Fibroblast of skin of right quadriceps (primary cell): ENCODE results near the gene MCU.

ENCODE experiments used
- DNase-seq: peaks from one replicate; pipeline ENCODE4 v3.0.0-alpha.2; 2013

MCU gene

DNA sequence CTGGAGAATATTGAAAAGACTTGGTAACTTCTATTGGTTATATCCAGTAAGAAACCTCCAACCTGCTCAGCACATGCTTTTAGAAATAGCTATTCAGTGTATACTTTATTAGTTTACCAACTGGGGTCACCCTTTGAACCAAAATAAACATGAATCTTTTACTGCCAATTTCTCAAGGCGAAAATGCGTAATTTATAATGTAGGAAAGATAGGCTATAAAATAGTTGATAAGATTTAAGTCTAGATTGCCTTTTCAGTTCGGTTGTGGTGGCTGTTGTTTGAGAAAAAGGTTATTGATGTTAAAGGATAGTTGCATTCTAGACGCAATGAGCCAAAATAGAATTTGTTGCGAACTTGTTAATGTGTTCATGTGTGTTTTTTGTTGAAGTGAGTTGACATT, 119.0 kb downstream of the MCU start:
- DNase-seq = no peak

DNA sequence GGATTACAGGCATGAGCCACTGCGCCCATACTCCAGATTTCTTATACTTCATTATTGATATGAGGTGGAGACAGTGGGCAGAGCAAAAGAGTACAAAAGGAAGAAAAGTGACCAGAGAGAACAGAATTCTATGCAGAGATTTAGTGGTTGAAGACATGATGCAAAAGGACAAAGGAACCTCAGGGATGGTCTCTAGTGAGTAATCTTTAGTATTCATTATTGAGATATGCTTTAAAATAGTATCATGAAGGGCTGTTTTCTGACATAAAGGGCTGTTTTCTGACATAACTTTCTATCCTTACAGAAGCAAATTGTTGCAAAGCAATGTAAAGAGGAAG, 120.4 kb downstream of the MCU start:
- DNase-seq = no peak

DNA sequence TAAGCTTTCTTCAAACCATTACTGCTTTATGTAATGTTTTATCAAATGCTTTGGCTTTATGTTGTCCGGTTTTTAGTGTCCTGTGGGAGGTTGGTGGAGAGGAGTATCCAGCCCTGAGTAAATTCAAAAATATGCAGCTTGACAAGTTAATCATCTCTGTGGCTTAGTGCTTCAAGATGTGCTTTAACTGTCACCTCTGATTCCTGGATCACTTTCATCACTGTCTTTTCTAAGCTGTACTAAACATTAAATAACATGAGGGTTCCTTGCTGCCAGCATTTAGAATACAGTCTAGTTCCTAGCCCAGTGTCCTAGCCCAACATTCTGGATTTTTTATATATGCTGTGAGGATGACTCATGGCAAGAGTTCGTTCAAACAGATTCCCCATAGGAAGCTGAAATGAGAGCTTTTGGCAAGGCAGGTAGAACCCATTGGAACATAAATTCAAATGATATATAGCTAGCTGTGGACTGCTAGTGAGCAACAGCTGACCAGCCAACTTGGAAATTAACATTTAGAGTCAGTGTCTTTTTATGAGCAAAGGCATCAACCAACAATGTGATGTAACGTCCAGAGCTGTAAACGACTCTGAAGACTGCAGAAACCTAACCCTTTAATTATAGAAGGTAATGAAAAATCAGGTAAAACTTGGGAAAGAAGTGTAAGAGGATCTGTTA, 120.9 kb downstream of the MCU start:
- peak; percentile 96 for DNase-seq

DNA sequence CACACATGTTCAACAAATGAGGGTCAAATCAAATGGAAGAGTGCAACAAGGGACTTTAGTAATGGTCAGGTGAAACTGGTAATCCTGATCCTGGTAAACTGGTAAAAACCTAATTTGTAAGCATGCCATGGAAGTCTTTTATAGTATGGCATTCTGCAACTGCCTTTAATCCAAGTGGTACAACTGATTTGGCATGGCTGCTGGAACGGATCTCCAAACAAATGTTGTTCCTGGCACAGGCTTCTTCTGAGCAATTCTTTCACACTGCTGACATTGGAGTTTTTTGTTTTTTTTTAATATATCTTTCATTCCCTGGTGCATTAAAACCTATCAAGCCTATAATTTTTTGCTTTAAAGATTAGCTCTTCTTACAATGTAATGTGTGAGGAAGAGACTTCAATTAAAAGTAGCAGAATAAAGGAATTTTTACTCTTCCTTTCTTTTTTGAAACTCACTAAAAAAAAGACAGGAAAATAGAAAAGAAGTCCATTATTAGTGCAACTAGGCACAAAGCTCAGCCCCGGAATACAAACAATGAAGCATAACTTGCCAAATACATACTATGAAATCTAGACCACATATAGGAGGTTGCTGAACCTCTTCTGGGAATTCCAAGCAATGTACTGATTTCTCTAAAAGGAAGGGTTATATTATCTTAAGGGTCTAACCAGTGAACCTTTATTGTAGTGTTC, 122.3 kb downstream of the MCU start:
- DNase-seq = no peak

DNA sequence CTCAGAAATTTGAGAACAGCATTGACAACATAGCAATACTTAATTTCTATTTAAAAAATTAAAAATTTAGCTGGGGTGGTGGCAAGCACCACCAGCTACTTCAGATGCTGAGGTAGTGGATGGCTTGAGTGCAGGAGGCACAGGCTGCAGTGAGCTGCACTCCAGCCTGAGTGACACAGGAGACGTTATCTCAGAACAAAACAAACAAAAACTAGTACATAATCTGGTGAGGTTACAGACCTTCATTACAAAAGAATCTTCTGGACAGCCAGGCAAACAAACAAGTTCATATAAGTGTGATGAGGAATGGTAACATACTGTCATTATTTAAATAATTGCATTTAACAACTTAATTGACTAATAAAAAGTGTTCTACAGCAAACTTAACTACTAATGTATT, 124.6 kb downstream of the MCU start:
- DNase-seq = no peak

DNA sequence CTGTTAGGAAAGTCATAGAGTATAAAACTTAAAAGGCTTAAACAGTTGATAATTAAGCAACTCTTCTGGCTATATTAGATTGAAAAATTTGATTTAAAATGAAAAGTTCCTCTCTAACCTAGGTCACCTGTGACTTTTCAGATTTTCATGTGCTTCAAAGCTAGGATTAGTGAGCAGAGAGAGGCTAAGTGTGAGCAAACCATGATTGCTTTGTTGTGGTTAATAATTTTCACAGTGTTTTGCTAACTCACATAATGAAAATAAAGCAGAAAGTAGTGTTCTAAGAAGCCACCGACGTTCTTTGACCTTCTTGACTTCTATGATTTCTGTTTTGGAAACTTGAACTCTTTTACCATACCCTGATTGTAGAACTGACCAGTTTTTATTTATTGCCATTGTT, 126.1 kb downstream of the MCU start:
- no peak for DNase-seq

DNA sequence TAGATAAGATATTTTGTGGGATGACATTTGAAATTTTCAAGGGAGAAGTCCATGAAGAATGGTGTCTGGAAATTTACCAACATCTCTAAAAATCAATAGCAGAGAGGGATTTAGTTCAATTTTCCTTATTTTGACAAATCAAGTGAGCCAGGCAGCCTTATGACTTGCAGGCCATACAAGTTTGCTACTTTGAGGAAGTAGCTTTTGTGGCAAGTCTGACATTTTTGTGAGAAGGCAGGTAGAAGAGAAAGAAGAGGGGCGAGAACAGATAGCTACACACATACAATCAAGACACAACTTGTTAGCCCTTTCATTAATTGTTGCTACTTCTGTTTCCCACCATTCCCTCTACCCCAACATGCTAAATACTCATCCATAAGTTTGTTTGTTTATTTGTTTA, 127.1 kb downstream of the MCU start:
- no peak for DNase-seq

DNA sequence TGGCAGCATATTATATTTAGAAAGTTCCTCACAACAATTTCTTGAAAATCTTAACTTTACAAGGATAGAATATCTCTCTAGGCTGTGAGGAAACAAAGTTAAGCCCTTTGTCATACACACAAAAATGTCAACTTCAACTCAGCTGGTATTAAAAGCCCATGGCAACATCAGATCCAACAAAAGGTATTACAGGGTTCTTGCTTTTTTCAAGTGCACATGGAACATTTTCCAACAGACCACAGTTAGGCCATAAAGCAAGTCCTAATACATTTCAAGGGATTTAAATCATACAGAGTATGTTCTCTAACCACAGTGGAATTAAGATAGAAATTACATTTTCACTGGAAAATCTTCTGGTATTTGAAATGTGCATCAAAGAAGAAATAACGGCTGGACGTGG, 129.7 kb downstream of the MCU start:
- DNase-seq = peak; percentile 30

DNA sequence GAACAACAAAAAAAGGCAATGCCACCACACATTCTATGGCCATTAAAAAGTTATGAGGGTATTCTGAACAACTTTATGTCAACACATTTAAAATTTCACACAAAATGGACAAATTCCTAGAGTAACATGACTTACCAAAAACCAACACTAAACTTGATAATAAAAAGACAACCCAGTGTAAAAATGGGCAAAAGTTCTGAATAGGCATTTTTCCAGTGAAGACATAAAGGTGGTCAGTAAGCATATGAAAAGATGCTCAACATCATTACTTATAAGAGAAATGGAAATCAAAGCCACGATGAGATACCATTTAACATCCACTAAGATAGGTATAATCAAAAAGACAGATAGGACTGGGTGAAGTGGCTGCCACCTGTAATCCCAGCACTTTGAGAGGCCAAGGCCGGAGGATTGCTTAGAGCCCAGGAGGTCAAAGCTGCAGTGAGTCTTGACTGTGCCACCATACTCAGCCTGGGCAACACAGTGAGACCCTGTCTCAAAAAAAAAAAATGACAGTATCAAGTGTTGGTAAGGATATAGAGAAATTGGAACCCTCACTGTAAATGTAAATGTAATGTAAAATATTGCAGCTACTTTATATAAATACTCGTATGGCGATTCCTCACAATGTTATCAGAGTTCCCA, 130.5 kb downstream of the MCU start:
- no peak for DNase-seq

DNA sequence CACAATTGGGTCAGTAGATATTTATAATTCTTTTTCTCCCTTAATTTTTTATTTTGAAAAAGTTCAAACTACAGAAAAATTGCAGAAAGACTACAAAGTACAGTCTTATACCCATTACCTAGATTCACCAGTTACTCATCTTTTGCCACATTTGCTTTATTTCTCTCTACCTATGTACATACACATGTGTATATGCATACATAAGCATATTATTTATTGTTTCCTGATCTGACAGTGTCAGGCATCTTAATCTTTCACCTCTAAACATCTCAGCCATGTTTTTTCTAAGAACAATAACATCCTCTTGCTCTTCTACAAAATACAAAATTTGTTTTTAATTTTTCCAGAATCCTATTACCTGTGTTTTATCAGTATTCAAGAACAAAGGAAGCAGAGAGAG, 133.2 kb downstream of the MCU start:
- DNase-seq = no peak

DNA sequence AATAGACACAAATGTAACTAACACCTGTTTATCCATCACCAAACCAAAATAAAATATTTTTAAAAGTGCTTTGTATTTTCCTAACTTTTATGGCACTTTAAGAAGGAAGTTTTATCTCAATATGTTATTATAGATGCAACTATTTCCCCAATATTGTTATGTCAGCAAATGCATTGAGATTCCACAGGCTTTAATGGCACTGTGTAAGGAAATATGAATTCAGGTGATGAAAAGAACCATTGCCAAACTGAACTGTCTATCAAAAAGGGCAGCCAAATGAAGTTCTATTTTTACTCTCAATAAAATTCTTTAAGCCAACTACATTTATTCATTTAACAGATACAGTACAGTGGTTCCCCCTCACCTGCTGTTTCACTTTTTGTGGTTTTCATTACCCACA, 134.4 kb downstream of the MCU start:
- no peak for DNase-seq

DNA sequence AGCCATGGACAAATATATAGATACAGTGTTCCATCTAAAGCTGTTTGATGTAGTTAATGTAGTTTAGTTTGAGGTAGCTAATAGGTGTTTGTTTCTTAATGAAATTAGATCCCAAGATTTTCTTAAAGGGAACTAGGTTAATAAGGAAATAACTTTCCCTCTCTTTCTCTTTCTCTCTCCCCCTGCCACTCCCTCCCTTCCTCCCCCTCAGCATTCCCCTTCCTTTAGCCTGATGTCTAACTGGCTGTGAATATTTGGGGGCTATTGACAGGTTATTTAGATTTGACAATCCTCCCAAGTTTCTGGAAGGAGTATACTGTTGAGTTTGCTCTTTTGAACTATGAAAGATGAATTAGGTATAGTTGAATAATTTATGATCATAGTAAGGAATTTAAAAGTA, 136.4 kb downstream of the MCU start:
- DNase-seq = no peak

DNA sequence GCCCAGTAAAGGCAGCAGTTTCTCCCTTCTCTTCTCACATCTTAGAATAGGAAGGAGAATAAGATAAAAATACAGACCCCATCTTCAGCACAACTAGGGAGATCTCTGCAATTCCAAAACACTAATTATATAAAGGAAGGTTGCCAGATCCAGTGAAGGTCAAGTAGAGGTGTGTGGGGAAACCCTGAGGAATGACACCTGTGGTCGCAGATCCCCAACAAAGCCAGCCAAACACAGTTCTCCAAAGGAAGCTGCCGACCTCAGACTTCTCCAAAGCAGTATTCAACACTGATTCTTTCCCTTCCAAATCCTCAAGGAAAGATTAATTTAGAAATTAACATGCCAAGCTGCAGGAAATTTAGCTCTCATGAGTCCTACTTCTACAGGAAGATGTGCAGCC, 138.7 kb downstream of the MCU start:
- no peak for DNase-seq

DNA sequence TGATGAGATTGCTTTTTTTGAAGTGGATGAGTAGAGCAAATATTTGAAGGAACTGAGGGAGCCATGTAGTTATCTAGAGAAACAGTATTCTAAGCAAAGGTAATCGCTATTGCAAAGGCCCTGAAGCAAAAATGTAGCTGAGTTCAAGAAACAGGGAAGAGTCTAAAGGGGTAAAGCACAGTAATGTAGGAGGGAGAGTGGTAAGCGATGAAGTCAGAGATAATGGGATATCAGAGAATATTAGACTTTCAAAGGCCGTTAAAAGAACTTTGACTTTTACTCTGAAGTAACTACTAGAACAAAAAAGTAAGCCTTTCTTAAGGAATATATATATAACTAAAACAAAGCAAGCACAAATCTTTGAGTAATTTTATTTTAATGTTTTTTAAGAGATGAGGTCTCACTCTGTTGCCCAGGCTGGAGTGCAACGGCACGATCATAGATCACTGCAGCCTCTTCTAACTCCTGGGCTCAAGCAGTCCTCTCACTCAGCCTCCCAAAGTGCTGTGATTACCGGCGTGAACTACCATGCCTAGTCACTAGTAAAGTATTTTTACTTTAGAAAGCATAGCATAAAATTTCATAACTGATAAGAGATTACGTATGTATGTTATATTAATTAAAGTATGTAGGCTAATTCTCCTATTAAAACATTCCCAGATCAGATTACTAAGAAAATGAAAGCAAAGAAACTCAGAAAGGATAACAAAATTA, 139.9 kb downstream of the MCU start:
- DNase-seq = no peak

DNA sequence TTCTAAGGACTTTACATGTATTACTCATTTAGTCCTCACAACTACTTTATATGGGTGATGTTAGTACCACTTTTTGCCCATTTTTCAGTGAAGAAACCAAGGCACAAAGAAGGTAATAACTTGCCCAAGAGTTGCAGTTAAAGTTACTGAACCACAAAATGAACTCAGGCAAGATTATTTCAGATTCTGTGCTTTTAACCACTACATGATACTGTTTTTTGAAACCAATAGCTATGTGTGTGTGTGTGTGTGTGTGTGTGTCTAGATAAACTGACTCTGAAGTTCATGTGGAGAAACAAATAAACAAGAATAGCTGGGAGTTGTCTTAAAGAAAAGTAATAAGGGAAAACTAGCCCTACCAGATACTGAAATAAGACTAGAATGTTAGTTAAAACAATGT, 140.8 kb downstream of the MCU start:
- no peak for DNase-seq

DNA sequence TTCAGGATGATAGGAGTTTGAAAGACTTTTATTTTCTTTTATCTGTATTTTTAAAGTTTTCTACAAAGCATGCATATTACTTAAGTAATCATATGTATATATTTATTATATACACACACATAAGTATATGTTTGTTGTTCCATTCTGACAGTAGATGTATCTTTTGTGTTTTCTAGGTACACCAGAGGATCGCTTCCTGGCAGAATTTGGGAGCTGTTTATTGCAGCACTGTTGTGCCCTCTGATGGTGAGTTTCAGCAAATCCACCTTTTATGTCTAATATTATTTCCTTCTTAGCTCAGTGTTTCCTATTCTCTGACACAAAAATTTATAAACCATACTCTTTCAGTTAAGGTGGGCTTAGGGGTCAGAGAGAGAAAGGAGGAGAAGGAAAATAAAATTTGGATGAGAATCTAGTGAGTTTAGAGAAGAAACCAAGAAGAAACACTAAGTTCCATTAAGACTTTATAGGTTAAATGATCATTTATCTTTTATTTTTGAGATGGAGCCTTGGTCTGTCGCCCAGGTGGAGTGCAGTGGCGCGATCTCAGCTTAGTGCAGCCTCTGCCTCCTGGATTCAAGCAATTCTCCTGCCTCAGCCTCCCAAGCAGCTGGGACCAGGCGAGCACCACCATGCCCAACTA, 142.4 kb downstream of the MCU start:
- DNase-seq = peak; percentile 68

DNA sequence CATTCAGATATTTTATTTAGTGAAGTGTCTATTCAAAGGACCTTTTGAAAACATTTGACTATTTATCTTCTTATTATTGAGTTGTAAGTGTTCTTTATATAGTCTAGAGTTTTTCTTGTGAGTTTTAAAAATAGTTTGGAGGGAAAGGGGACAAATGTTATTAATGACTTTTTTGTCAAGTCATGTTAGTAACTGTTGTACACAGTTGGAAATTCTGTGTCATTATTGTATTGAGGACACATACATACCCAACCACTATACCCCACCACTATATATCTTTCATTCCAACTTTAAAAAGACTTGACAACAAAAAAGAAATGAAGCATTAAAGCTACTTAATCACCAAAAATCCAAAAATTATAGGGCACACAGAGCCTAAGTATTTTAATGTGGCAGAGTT, 148.4 kb downstream of the MCU start:
- no peak for DNase-seq

DNA sequence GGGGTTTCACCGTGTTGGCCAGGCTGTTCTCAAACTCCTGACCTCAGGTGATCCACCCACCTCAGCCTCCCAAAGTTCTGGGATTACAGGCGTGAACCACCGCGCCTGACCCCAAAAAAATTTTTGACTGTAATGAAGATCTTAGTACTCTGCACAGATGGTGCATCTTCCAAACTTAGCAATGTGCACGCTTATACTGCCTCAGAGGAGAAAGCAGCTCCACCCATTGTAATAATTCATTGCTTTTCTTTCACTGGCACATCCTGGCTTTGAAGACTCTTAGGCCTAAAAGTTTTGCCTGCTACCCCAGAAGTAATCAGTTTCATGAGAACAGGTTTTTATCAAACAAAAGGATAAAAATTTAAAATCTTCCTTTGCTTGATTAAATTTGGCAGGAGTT, 149.5 kb downstream of the MCU start:
- no peak for DNase-seq

DNA sequence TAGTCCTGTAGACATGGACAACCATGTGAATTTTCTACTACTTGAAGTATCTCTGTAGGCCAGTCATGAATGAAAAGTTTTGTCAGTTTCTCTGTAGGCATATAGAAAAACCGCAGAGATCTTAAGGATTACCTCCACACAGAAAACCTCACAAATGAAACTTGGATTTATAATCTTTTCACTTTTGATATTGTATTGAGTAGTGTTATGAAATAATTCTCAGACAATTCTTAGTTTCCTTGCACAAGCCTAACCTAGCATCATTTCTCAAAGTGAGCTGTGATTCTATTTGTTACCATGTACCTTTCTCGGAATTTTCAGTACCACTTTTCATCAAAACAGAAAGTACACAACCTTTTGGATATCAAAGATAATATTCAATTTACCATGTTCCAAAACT, 150.2 kb downstream of the MCU start:
- no peak for DNase-seq

DNA sequence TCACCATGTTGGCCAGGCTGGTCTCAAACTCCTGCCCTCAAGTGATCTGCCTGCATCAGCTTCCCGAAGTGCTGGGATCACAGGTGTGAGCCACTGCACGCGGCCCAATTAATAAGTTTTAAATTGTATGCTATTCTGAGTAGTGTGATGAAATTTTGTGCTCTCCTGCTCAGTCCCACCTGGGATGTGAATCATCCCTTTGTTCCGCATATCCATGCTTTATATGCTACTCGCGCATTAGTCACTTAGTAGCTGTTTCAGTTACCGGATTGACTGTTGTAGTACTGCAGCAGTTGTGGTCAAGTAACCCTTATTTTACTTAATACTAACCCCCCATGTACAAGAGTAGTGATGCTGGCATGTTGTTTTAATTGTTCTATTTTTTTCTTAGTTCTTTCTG, 154.3 kb downstream of the MCU start:
- DNase-seq = peak; percentile 63

DNA sequence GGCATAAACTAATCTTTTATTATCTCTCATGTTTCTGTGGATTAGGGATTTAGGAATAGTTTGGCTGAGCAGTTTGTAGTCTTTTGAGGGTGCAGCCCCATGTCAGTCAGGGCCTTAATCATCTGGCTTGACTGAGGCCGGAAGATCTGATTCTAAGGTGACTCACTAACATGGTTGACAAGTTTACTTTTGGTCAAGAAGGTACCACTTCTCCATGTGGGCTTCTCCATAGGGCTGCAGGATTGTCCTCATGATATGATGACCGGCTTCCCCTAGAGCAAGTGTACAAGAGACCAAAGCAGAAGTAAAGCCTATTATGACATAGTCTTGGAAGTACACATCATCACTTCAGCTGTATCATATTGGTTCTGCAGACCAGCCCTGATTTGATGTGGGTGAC, 155.7 kb downstream of the MCU start:
- DNase-seq = no peak

DNA sequence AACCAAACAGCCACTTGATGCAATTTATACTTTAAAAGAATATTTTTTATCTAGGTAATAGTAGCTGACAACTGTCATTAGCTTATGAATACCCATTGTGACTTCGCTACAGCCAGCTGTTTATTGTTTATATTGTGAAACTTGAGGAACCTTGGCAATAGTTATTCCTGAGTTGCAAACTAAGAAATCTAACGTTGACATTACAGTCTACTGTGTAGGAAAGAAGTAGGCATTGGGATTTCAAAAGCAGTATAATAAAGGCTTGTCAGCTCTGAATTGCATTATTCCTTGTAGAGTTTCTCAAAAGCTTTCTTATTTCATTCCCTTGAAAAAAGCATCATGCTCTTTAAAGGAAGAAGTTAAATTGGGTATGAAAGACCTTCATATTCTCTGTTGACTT, 158.9 kb downstream of the MCU start:
- DNase-seq = no peak

DNA sequence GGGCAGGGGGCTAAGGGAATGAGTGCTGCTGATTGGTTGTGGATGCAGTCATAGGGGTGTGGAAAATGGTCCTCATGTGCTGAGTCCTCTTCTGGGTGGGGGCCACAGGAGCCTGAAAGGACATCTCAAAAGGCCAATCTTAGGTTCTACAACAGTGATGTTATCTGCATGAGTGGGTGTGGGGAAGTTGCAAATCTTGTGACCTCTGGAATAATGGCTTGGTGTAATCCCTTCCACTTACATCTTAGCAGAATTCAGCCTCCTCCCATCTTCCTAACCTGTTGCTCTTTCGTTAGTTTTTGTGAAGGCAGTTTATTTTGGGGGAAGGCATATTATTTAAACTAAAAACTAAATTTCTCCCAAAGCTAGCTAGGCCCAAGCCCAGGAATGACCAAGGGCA, 159.6 kb downstream of the MCU start:
- DNase-seq = no peak

DNA sequence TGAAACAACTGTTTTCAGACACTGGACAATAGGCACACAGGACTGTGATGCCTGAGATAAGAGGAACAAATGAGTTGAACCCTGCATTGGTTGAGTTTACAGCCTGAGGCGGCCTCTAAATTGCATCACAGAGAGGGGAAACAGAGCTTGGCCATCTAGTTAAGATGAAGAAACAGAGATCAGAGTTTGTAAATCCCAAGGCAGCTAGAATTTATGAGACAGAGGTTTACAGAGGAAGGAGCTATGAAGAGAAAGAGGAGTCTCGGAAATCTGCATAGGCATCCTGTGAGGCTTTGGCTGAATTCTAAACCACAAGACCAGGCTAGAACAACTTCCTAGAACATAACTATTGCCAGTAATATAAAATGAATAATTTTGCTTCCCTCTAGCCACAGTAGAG, 160.6 kb downstream of the MCU start:
- DNase-seq = no peak
